NCI-H2107 treated with DMSO at 0.1 percent for 48 hours (cell line): Measurements from ENCODE around the gene BRD1.

Experiments used
- DNase-seq: peaks from one replicate; lab custom pipeline; 2025; ENCODE audit not compliant: unreplicated experiment; lab: John Stamatoyannopoulos, UW

BRD1 gene

GRCh38 chr22:49803737-49804375 lies 23.8 kb downstream of the BRD1 start:
- DNase-seq: no peak

GRCh38 chr22:49803134-49803533 lies 24.5 kb downstream of the BRD1 start:
- no peak for DNase-seq

DNA sequence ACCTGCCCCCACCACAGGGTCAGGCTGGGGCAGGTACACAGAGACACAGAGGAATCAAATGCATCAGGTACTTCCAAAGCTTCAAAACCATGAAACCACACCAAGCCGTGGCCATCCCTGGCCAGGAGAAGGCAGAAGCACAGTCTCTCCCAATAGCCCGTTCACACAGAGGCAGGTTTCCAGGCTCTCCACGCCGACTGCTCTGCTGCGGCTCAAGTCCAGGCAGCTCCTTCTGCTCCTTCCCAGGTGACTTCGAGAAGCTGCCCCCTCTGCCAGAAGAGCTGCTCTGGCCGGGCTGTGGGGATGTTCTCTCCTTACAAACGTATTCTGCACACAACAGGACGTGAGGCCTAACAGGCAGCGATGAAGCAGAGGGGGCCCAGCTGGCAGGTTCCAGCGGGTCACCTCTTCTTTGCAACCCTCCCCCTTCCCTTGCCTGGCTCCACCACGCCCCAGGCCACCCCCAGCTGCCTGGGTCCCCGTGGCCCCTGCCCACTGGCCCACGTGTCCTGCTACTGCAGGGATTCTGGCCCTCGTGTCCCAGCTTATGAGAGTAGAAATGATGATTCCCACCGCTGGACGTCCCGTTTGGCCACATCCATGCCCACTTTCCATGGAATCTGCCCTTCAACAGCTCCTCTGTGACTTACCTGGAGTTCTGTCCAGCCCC lies 26.1 kb downstream of the BRD1 start:
- no peak for DNase-seq

- DNase-seq: no peak
These were observed 27.1 kb downstream of the BRD1 start for GRCh38 chr22:49800408-49801238.

DNA sequence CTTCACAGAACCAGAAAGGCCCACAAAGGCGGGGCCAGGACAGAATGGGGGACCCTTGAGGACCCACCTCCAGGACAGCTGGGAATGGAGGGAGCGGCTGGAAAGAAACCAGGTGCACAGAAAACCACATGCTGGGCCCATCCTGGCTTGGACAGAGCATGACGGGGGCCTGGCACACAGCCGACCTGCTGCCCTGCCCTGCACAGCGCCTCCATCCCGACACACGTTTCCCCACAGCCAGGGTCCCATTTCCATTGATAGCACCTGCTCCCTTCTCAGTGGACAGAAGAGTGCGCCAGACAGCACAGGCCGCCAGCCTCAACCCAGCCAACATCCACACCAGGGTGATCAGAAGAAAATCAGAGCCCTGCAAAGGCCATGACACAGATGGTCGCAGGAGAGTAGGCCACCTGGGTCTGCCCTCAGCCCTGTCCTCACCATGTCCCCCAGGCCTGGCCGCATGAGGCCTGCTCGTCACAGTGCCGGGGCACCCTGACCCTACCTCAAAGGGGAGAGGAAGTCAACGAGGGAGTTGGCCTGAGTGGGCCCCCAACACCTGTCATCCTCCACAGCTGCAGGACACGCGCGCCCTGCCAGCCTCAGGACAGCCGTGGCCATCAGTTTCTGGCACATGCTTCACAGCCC lies 28.1 kb downstream of the BRD1 start:
- no peak for DNase-seq

DNA sequence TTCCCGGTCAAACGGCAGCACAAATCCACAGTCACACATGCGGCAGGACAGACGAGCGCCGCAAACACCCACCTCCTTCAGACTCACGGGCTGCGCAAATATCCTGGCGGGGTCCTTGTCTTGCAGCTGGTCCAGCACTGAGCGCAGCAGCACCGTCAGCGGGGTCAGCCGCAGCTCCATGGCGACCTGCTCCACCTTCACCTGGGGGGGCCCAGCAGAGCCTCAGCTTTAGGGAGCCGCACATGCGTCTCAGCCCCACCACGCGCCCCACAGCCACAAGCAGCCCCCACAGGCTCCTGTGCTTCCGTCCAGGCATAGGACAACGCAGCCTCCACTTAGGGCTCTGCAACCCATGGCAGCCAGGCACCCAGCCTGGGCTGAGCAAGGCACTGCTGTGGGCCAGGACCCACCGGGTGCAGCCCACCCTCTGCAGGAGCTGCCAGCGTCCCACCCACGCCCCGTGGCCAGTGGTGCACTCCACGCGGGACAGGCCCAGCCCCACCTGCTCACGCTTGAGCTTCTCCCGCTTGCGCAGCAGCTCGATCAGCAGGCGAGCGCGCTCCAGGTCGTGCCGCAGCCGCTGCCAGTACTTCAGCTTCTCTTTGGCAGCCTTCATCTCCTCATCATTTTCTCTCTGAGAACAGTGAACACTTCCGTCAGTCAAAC lies 29.1 kb downstream of the BRD1 start:
- no peak for DNase-seq

DNA sequence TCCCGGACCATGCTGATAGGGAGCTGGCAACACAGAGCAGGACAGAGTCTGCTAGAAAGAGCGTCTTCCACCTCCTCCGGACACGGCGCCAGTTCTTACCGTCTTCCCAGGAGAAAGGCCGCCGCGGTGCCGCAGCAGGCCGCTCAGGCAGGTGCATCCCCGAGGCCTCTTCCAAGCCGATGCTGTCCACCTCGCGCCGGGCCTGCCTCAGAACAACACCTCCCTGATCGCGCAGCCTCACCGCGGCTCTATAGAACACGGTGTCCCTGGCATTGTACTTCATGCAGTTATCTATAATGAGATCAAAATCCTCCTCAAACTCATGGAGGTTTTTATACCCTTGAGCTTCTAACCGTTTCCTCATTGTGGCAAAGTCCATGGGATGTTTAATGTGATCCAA lies 30.0 kb downstream of the BRD1 start:
- DNase-seq: no peak

DNA sequence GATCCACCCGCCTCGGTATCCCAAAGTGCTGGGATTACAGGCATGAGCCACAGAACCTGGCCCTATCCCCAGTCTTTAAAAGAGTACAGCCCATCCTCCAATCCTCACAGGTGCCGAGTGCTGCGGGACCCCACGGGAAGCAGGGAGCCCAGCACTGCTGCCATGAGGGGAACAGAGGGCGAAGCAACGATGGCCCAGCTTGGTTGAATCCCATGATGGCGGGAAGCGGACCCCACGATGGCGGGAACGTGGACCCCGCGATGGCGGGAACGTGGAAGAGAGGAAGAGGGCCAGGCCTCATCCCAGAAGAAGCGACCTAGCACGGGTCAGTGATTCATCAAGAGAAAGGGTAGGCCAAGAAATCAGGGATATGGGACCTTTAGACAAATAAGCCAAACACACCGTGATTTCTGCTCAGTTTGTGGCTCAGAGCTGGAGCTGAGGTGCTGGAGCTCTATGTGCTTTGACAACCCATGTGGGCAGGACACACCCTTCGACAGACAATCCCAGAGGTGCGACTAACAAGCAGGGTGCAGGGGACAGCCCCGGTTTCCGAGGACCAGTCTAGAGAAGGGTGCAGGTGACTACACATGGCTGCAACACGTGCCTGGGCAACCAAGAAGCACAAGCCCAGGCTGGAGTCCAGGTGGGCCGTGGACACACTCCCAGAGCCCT lies 30.9 kb downstream of the BRD1 start:
- DNase-seq: no peak

- no peak for DNase-seq
These were observed 32.2 kb downstream of the BRD1 start for GRCh38 chr22:49795521-49795920.

DNA sequence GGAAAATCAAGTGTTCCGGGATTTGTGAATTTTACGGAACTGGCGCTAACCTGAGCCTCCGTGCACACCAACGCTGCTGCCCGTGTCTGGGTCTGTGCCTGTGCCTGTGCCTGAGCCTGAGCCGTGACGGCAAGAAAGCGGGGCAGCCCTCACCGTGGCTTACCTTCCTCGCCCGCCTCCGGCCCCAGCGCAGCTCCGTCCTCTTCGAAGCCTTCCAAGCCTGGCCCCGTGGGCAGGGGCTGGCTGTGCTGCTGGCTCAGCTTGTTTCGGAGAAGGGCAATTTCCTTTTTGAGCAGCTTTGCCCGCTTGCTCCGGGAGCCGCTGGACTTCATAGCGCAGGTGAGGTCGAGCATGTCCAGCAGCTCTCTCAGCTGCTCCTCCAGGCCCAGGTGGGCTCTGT lies 33.8 kb downstream of the BRD1 start:
- DNase-seq: no peak

DNA sequence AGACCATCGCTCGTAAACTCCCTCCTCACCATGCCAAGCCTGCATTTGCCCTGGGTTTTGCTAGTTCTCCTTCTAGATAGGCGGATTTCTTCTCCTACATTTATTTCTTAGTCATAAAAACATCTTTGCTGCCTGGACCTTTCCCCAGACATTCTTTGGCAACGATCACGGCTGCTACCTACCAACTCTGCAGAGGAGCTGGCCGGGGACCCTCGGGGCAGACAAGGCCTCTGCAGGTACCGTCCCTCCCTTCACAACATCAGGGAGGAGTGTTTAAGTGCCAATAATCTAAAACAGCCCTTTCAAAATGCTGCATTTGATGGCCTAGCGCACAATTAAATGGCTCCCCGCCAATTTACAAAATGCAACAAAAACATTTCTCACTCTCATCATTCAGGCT lies 34.4 kb downstream of the BRD1 start:
- no peak for DNase-seq

- DNase-seq: no peak
These were observed 35.6 kb downstream of the BRD1 start for GRCh38 chr22:49792107-49792506.

- DNase-seq: no peak
These were observed 36.0 kb downstream of the BRD1 start for GRCh38 chr22:49791682-49792081.

DNA sequence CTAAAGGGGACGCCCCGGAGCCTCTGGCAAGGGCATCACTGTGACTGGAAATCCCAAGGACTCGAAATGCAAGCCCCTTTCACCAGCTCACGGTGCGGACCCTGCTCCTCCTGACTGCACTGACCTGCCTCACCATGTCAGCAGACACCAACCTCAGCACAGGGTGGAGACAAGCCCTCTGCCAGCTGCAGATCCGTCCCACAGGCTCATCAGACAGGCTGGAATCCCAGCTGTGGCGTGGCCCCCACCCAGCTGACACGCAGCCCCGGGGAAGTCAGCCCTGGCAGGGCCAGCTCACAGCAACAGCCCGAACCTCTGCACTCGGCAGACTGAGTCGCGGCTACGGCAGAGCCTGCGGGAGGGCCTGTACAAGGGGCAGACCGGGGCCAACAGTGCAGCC lies 36.8 kb downstream of the BRD1 start:
- DNase-seq: no peak

GRCh38 chr22:49789289-49790141 lies 38.2 kb downstream of the BRD1 start:
- DNase-seq: no peak

DNA sequence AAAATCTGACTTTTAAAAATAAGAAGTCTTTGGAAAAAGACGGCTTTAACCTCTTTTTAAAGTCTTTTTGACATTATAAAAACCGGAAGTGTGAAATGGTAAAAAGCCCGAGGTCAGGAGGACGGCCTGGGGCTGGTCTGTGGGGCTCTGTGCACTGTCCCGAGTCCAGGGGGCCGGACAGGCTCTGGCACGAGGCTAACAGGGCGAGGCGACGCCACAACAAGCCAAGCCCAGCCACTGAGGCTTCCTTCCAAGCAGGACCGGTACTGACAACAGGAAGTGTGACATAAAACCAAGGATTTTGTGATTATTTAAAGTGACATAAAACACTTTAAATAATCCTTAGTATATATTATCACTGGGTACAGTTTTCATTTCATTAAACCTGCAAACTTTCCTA lies 39.2 kb downstream of the BRD1 start:
- DNase-seq: no peak

- no peak for DNase-seq
These were observed 39.8 kb downstream of the BRD1 start for GRCh38 chr22:49787861-49788260.

- no peak for DNase-seq
These were observed 40.5 kb downstream of the BRD1 start for GRCh38 chr22:49786976-49787706.
